GM19099 (cell line): Measurements from ENCODE around the gene NSF.

Experiments
- POLR2A ChIP-seq: IDR thresholded peaks from 3 replicates; pipeline ENCODE4 v1.6.1; 2011; ENCODE audit warnings: low read depth; ENCODE audit not compliant: insufficient read length; ENCODE audit errors: extremely low read depth

Gene NSF

DNA sequence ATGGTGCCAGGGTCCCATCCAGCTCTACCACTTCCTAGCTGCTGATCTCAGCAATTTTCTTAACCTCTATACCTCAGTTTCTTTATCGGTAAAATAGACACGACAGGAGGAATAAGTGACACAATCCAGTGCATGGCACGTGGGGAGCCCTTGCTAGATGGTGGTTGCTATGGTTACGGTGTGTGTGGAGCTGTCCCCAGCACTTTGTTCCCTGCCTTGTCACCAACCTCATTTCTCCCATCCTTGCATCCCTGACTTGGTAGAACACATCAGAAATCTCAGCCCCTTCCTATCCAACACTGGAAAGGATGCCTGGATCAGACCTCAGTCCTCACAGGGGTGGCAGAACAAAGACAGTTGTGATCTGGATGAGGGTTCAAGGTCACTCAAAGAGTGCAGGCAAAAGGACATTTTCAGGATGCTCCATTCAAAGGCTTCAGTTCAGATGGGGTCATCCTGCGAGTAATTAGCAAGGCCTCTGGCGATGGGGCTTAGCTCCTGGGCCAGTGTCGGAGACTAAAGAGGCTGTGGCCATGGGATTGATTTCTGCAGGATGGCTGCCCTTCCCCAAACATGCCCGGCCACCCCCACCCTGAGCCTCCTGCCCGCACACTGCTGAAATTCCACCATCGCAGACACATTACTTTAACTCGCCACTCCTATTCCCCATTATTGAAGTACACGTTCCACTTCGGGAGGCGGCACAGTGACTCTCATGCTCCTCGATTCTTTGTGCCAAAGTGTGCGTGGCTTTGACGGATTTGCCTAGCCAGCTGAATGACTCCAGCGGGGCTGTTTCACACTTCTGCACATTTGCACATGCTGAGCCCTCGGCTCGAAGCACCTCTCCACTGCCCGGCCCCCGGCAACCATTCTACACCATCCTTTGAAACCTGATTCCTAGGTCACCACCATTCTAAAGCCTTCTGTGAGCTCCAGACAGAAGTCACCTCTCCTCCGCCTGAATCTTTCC lies 187.8 kb downstream of the NSF start:
- TF ChIP-seq POLR2A: no peak

DNA sequence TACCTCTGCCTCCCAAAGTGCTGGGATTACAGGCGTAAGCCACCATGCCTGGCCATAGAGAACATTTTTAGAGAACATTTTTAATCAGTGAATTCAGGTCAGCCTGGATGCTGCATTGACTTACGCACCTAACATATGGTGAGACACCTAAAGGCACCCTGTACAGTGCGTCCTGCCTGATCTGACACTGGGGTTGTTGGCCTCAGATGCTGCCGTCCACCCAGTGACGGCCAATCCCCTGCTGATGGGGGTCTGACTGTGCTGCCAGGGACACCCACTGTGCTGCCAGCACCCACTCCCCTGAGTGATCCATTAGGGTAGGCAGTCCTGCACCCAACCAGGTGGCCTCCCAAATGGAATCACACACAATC lies 189.5 kb downstream of the NSF start:
- TF ChIP-seq POLR2A: no peak

DNA sequence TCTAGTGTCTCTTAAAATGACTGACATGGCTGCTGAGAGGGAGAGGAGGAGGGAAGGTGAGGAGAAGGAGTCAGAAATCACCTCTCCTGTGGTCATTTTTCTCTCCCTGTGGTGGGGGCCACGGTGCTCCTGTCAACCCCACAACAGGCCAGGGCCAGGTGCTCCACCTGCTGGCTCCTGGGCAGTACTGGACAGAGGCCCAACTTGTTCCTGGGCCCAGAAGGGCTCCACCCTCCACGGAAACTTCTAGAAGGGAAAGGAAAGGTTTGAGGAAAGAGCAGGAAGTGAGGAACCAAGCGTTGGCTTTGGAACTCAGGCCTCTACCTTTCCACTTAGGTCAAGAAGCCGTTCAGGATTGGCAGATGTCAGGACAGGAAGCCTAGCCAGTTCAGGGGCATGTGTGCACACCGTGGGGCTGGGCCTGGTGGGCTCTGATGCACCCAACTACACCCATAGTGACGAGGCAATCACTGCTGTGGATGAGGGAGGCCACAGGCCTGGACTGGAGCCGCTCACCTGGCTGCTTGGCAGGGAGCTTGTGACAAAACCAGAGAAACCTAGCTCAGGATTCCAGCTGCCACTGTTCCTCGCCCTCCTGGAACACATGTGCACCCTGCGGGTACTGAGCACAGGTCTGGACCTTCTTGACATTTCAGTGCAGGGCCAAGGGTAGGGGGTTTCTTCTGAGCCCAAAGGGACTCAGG lies 191.9 kb downstream of the NSF start:
- no peak for TF ChIP-seq POLR2A

DNA sequence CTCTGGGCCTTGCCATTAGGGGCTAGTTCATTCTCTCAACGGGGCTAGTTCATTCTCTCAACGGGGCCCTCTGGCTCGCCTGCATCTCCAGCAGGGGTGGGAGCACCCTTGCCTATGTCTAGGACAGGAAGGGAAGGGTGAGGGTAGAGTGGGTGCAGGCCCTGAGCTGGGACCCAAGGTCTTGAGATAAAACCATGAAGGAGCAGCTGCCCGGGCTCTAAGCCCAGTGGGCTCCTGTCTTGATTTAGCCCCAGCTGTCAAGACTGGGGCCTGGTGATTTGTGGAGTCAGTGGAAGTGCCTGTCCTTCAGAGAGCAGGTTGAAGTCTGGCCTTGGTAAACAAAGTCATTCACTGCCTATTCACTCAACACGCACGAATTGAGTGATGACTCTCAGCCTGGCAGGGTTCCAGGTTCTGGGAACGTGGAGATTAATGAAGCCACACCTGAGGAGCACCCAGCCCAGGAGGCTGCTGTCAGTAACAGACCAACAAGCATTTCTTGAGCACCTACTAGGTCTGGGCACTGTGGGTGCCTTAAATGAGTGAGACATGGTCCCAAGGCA lies 192.6 kb downstream of the NSF start:
- TF ChIP-seq POLR2A: no peak

DNA sequence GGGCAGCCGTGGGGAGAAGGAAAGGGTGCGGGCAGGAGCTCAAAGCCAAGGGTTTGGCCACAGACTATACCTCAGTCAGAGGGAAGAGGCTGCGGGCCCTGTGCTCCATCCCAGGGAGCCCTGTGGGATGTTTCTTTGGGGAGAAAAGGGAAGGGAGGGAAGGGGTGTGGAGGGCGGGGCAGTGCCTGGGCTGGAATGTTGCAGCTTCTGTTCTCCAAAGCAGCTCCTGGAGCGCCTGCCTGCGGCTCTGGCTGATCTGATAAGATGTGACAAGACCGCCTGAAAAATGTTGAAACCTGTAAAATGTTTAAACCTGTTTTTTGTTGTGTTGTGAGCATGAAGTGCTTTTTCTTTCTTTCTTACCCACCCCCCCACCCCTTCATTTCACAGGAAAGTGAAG lies 195.2 kb downstream of the NSF start:
- TF ChIP-seq POLR2A: no peak

DNA sequence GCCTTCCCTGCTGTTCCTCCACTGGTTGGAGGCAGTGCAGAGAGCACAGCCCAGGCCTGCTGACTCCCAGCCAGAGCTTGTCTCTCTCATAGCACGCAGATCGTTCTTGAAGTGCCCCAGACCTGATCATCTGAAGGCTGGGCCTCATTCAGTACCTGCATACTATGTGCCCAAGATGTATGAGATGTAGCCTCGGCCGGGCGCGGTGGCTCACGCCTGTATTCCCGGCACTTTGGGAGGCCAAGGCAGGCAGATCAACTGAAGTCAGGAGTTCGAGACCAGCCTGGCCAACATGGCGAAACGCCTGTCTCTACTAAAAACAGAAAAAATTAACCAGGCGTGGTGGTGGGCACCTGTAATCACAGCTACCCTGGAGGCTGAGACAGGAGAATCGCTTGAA lies 197.0 kb downstream of the NSF start:
- TF ChIP-seq POLR2A: no peak

DNA sequence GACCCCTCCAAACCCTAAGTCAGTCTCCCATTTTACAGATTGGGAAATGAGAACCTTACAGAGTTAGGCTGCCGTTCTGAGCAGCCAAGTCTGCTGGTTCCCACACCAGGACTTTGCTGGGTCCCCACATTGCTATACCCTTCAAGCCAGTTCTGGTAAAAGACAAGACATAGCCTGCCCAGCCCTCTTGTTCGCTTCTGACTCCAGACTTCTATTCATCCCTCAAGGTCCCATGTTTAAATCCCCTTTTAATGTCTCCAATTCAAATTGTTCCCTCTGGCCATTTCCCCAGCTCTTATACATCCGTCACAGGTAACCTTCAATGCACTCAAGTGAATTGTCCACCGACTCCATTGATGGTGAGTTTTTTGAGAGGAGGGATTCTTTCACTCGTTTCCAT lies 197.8 kb downstream of the NSF start:
- no peak for TF ChIP-seq POLR2A

DNA sequence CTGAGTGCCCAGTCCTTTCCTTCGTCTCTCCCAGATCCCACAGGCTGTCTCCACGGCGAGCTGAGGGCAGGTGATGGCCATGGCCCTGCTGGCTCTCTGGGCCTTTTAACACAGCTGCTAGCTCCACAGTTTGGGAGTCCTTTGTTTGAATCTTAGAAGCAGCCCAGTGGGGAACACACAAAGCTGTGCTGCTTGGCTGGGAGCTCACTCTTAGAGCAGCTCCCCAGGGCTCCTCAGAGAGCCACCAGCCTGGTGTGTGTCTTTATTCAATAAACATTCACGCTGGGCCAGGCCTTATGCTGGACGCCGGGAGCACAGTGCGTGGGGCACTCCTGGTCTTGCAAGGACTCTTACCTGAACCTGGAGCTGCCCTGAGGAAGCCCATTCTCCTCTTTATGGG lies 198.3 kb downstream of the NSF start:
- TF ChIP-seq POLR2A: no peak

DNA sequence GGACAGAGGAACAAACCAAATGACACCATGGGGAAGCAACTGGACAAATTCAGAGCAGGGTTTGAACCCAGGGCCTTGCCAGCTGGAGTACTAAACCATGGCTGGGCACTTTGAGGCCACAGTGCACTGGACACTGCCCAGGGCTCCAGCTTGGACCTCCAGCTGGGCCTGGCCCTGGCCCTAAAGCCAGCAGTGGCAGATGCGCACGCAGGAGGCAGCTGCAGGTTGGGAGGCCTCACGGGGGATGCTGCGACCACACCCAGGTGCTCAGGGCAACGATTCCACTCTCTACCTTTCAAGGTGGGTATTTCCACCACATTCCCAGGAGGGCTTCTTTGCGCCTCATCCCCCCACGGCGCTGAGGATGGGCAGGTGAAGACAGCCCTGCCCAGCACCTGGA lies 199.1 kb downstream of the NSF start:
- no peak for TF ChIP-seq POLR2A

DNA sequence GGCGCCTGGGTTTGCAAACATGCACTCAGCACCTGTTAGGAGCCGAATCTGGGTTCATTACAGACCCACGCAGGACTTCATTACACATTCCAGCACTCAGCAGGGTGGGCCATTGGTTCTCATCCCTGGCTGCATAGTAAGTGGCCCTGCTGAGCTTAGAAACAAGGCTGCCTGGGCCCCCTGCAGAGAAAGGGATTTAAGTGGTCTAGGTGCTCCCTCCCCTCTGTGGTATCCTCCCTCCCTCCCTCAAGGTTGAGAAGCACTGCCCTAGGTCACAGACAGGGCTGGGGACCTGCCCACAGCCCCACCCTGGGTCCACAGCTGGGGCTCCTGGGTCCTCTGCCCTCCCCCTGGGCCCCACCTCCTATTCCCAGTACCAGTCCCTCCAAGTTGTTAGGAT lies 199.7 kb downstream of the NSF start:
- TF ChIP-seq POLR2A: no peak

DNA sequence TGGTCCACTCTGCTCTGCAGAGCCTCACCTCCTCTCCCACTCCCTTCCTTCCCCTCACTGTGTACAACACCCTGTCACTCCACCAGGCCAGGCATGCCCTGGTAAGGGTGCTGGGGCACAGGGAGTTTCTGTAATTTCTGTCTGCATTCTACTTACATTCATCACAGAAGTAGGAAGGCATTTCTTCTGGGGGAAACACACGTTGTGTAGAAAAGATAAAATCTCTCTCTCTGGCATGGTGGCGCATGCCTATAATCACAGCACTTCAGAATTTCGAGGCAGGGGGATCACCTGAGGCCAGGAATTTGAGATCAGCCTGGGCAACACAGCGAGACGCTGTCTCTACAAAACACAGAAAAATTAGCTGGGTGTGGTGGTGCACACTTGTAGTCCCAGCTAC lies 201.1 kb downstream of the NSF start:
- TF ChIP-seq POLR2A: no peak

DNA sequence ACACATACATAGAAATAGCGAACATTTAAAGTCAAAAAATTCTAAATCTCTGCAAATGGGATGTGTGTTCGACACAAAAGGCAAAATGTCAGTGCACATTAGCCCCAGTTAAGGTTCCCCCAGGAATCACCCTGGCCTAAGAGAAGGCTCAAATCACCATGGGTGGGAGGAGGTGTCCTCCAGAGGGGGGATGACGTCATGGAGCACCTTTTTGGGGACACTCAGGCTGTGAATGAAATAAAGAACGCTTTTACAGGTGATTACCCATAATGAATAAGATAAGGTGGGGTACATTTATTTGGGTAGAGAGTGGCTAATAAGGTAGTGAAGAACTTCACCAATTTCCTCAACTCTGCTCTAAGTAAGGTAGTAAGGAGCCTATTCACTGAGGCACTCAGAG lies 201.6 kb downstream of the NSF start:
- no peak for TF ChIP-seq POLR2A

DNA sequence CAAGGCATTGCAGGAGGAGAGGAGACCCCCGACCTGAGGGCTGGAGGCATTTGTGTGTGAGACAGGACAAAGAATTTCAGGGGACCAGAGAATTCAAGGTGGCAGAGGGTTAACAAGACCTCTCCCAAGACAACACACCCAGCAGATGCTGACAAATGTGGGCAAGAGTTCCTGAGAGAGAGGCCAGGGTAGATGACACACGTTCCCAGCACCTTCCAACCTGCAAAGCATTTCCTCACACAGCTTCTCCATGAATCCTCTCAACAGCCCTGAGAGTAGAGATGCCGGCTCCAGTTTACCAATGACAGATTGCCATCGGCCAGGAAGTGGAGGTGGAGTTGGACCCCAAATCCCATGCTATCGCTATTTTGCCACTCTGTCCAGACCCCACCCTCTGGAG lies 203.1 kb downstream of the NSF start:
- TF ChIP-seq POLR2A: no peak

DNA sequence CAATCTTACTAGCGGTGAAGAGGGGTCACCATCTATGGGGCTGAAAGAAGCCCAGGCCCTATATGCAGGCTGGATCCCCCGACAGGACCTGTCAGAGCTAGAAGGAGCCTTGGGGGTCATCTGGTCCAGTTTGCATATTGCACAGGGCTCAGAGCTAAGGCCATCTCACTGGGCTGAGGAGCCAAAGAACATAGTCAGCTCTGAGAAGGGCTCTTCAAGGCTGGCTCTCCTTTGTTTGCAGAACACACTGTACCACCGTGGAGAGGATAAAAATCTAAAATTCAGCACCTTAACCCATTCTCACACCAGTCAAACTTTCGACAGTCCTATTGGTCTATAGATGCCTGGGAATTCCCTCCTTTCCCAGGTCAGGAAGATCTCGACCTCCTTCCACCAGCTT lies 203.8 kb downstream of the NSF start:
- TF ChIP-seq POLR2A: no peak

DNA sequence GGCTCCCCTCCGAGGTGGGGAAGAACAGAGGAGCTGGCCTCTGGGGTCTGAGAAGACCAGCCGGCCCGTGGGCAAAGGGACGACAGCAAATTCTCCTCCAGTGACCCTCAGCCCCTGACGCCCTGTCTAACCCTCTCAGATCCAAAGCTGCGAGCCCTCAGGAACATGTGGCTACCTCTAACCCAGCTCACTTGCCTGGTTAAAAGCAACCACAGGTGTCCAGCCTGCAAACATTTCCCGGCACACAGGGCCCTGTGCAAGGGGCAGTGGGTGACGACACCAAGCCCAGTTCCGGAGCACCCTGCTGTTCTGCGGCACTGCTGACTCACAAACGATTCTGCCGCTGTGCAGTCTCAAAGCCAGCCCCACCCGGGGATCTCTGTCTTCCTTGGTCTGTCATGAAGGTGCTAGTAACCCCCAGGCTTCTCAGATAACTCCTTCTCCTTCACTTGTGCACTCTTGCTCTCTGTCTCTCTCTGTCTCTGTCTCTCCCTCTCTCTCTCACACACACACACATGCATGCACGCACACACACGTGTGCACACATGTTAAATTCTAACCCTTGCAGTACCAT lies 205.0 kb downstream of the NSF start:
- no peak for TF ChIP-seq POLR2A
